HL-60/S4 (cell line): ENCODE data around the gene C10orf90.

Source experiments
- in situ Hi-C: fragments of 300-500 bp; cut with MboI; formaldehyde crosslinking; loops from 2 replicates; pipeline ENCODE4 v1.14.3; 2022; ENCODE audit warnings: low sequenced_read_pairs

Gene C10orf90

DNA sequence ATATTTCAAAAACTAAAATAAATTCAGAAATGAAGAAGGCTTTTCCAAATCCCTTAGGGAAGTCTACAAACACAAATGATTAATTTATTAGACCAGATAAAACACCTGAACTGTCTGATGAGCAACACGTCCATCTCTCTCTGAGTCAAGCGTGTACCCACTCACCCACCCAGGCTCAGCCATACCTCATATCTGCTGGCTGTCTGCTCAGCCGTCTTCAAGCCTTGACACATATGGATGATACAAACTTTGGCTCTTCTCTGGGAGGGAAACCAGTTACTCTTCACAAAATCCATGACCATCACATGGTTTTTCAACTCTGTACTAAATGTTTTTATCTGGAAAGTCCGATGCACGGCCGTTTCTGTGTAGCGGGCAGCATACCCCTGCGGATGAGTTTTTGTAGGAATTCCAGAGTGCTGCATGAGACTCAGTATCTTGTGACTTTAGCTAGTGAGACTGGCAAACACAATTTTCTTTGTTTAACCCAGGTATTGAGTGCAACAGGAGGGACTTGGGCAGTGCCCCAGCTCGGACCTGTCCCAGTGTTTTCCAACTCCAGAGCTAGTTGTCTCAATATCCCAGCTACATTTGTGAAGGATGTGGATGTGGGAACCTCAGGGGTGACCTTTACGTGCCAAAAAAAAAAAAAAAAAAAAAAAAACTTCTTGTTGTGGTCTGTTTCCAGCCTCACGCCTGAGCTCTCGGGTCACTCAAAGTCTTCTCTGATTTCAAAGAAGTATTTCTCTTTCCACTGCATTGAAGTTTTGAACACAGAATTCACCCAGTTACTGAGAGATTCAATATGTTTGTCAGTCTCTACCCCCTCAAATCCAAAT lies at the start of gene C10orf90:
TSS of gene C10orf90 (minus strand) at position 638 of the 839 bp plus-strand sequence. CDS start at position 425, 213 bp downstream.
- in situ Hi-C loops = no loop called here

DNA sequence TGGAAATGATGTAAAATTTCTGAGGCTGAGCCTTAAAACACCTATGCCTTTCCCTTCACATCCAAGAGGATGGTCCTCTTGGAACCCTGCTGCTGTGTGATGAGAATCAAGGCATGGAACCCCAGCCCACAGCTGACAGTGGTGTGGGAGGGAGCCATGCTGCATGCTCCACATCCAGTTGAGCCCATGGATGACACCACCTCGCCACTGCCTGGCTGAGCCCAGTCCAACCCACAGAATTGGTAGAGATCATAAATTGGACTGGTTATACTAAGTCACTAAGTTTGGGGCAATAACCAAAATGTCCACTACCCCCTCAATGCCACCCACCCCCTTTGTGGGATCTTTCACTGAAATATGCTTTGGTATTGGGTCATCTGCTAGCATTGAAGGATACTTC lies 45.9 kb upstream of the C10orf90 start:
- in situ Hi-C loops = no loop called here

GRCh38 chr10:126713594-126713993 lies 43.1 kb upstream of the C10orf90 start:
- in situ Hi-C loops = no loop called here

DNA sequence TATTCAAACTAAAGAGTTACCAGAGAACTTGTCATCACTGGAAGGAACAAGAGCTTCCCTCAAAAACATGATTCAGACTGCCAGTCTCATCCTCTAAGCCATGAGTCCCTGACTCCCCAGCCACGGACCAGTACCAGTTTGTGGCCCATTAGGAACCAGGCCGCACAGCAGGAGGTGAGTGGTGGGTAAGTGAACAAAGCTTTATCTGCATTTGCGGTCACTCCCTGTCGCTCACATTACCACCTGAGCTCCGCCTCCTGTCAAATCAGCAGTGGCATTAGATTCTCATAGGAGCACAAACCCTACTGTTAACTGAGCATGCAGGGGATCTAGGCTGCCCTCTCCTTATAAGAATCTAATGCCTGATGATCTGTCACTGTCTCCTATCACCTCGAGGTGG lies 42.2 kb upstream of the C10orf90 start:
- in situ Hi-C loops = no loop called here

DNA sequence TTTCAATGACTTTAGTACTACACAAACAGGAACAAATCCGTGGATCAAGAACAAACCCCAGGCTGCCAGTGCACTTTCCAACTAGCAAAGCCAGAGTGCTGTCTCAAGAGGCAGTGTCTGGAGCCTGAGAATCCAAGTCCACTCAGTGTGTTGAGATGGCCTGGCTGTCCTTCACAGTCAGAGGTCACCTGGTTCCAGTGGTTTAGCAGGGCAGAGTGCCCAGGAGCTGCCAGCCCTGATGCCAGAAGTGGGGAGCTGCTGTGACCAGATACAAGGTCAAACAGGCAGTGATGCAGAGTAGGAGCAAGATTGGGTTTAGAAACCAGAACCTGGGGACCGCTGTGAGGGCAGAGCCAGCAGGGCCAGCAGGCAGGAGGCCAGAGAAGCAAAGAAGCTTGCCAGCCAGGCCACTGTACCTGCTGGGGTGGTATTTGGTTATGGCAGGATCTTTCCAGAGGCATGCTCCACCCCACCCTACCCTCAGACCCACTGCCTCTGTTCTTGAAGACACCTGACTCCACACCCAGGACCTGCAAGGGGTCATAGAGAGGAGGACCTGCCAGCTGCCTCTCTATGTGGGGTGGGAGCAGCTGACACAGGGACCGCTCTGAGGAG lies 35.6 kb upstream of the C10orf90 start:
- in situ Hi-C loops = no loop called here

DNA sequence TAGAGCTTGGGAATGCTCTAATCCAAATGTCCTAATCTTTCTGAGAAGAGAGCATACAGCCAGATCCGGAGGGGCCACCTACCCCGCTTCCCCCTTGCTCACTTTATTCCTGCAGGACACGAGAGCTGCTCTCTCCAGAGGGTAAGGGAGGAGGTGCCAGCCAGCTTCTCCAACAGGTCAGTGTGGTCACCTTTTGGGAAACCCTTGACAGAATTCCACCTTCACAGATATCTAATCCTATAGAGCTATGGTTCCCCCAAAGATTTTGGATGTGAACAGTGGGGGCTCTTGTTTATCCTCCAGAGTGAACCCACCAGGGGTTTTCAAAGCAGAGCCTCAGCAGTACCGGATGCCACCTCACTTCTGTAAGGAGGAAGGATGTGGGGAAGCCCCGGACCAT lies 34.6 kb upstream of the C10orf90 start:
- in situ Hi-C loops = no loop called here

GRCh38 chr10:126704649-126705048 lies 34.2 kb upstream of the C10orf90 start:
- in situ Hi-C loops = no loop called here

DNA sequence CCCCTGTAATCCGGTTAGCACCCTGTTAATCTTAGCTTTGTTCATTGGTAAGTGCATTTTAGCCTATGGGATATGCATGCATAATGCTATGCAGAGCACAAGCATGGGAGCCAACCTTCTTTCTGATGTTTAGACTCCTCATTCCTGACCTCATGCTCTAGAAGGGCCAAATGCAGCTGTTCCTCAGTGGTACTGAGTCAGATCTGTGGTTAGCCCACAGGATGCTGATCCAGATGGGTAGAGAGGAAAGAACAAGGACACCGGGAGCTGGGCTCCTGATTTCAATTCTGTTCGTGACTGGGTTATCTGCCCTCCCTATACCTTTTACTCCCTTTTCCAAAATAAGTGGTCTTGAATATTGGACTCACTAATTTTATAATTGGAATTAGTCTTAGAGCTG lies 31.7 kb upstream of the C10orf90 start:
- in situ Hi-C loops = no loop called here

GRCh38 chr10:126701526-126701925 lies 31.0 kb upstream of the C10orf90 start:
- in situ Hi-C loops = no loop called here

GRCh38 chr10:126696684-126697083 lies 26.2 kb upstream of the C10orf90 start:
- in situ Hi-C loops = no loop called here

GRCh38 chr10:126691456-126691855 lies 21.0 kb upstream of the C10orf90 start:
- in situ Hi-C loops = no loop called here

GRCh38 chr10:126690534-126690933 lies 20.0 kb upstream of the C10orf90 start:
- in situ Hi-C loops = no loop called here

GRCh38 chr10:126689461-126689994 lies 19.0 kb upstream of the C10orf90 start:
- in situ Hi-C loops = no loop called here

GRCh38 chr10:126687121-126687606 lies 16.7 kb upstream of the C10orf90 start:
- in situ Hi-C loops = no loop called here

GRCh38 chr10:126686719-126687118 lies 16.2 kb upstream of the C10orf90 start:
- in situ Hi-C loops = no loop called here

DNA sequence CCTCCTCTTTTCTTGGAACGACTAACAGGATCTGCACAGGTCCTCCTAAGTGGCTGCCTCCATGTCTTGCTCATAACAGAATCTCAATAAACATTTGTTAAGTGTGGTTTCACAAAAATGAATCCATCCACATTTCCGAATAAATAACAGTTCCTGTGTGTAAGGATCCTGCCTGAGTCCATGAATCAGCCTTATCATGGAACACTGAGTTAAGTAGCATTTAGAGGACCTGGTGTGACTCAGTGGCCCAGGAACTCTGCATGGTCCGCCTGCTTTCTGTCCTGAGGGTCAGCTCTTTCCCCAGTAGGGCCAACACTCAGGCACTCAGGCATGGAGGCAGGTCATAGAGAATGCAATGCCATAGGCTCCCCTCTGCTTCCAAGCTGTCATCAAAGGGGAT lies 15.8 kb upstream of the C10orf90 start:
- in situ Hi-C loops = no loop called here

- in situ Hi-C loops = no loop called here
These were observed 15.3 kb upstream of the C10orf90 start for GRCh38 chr10:126685756-126686155.

DNA sequence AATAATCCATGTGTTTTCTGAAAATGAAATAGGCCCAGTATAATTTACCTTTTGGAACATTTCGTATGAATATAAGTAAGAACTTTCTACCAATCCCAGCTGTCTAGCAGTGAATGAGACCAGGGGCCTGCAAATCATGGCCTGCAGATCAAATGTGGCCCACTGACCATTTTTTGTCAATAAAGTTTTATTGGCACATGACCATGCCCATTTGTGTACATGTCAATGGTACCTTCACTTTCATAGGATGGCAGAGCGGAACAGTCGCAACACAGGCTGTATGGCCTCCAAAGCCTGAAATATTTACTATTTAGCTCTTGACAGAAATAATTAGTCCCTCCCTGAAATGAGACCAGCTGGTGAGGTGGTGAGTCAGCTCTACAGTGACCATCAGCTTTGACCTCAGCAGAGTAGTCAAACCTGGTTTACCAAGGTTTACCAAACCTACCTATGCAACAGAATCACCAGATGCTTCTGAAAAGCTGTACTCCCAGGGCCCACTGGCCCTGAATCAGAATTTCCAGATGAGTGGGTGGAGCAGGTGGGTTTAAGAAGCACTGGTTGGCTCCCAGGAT lies 13.8 kb upstream of the C10orf90 start:
- in situ Hi-C loops = no loop called here

- in situ Hi-C loops = no loop called here
These were observed 13.0 kb upstream of the C10orf90 start for GRCh38 chr10:126683466-126683865.

GRCh38 chr10:126675656-126676438 lies 5.4 kb upstream of the C10orf90 start:
- in situ Hi-C loops = no loop called here
